Measurements from ENCODE around the gene ATG5.
"Not testable (repeated sequence)": the region's sequence is repeated elsewhere in the genome, so short reads cannot be mapped to it uniquely, and the experiment has no call there.

Gene ATG5

GRCh38 chr6:106252687-106253086 lies 72.9 kb downstream of the ATG5 start:
- Histone ChIP-seq H2BK5ac (ENCODE audit: low read depth, low read length, poor library complexity) (no peak overlapping the region), H3K14ac (ENCODE audit: low read length) (no peak overlapping the region), H3K23ac (ENCODE audit: low read length) (peak overlapping the region; percentile 52), H3K9me3 (ENCODE audit: insufficient read depth, low read depth, low read length) (no peaks in the 10 kb centered on the region), H3K18ac (ENCODE audit: low read length) (no peak overlapping the region), H3K4me2 (ENCODE audit: low read length) (no peak overlapping the region), H3K4me3 (ENCODE audit: low read depth, low read length) (no peak overlapping the region), H2BK12ac (ENCODE audit: low read length) (no peak overlapping the region), H3K4me1 (ENCODE audit: control insufficient read depth in 1 of 2, insufficient read depth in 2 of 2, low read length in 2 of 2) (no peaks in the 10 kb centered on the region), H4K91ac (ENCODE audit: low read depth, low read length) (no peak overlapping the region), H3K9ac (ENCODE audit: low read length) (no peak overlapping the region), H2BK120ac (ENCODE audit: insufficient read depth, low read length, poor library complexity) (no peak overlapping the region), H3K4ac (ENCODE audit: low read depth, low read length) (no peak overlapping the region), H3K27ac (ENCODE audit: low read depth, low read length) (no peak overlapping the region), H2AK5ac (ENCODE audit: low read length) (no peak overlapping the region), H3K27me3 (ENCODE audit: insufficient read depth, low read length) (no peaks in the 10 kb centered on the region), H3K79me2 (ENCODE audit: control insufficient read depth, insufficient read depth, low read length, poor library complexity) (peaks cover 2% of the 10 kb centered on the region), H3K79me1 (ENCODE audit: low read length) (no peaks in the 10 kb centered on the region), H4K12ac (ENCODE audit: low read depth, low read length) (no peak overlapping the region), H3K36me3 (ENCODE audit: control insufficient read depth in 1 of 2, insufficient read depth in 2 of 2, low read length in 2 of 2) (peaks cover 0 to 2% of the 10 kb centered on the region in 2 experiments), H4K8ac (ENCODE audit: low read depth, low read length) (no peak overlapping the region), H2AFZ (ENCODE audit: insufficient read depth, low read length, poor library complexity) (no peak overlapping the region)
- no CpG with 5 or more reads among the region's 2 CpGs for WGBS (ENCODE audit: extremely low coverage, insufficient coverage, insufficient read length)
- no peak for DNase-seq

GRCh38 chr6:106251531-106252255 lies 73.9 kb downstream of the ATG5 start:
- not testable (repeated sequence) for H2BK12ac ChIP-seq (ENCODE audit: low read length); H3K4ac ChIP-seq (ENCODE audit: low read depth, low read length); H3K4me2 ChIP-seq (ENCODE audit: low read length); H3K9me3 ChIP-seq (ENCODE audit: insufficient read depth, low read depth, low read length); H3K23ac ChIP-seq (ENCODE audit: low read length); H3K18ac ChIP-seq (ENCODE audit: low read length); H3K27me3 ChIP-seq (ENCODE audit: insufficient read depth, low read length); H2BK120ac ChIP-seq (ENCODE audit: insufficient read depth, low read length, poor library complexity); H2AK5ac ChIP-seq (ENCODE audit: low read length); H2BK5ac ChIP-seq (ENCODE audit: low read depth, low read length, poor library complexity); H3K27ac ChIP-seq (ENCODE audit: low read depth, low read length); H3K36me3 ChIP-seq (ENCODE audit: control insufficient read depth in 1 of 2, insufficient read depth in 2 of 2, low read length in 2 of 2); H3K79me1 ChIP-seq (ENCODE audit: low read length); H4K91ac ChIP-seq (ENCODE audit: low read depth, low read length); H3K4me1 ChIP-seq (ENCODE audit: control insufficient read depth in 1 of 2, insufficient read depth in 2 of 2, low read length in 2 of 2); H2AFZ ChIP-seq (ENCODE audit: insufficient read depth, low read length, poor library complexity); H3K4me3 ChIP-seq (ENCODE audit: low read depth, low read length); H4K8ac ChIP-seq (ENCODE audit: low read depth, low read length); H3K9ac ChIP-seq (ENCODE audit: low read length); H4K12ac ChIP-seq (ENCODE audit: low read depth, low read length); H3K14ac ChIP-seq (ENCODE audit: low read length); H3K79me2 ChIP-seq (ENCODE audit: control insufficient read depth, insufficient read depth, low read length, poor library complexity); DNase-seq
- no CpG with 5 or more reads among the region's 8 CpGs for WGBS (ENCODE audit: extremely low coverage, insufficient coverage, insufficient read length)

GRCh38 chr6:106250953-106251352 lies 74.6 kb downstream of the ATG5 start:
- no CpG with 5 or more reads among the region's 4 CpGs for WGBS (ENCODE audit: extremely low coverage, insufficient coverage, insufficient read length)

GRCh38 chr6:106249658-106250057 lies 75.9 kb downstream of the ATG5 start:
- Histone ChIP-seq H2BK12ac (ENCODE audit: low read length) (no peak overlapping the region), H3K23ac (ENCODE audit: low read length) (no peak overlapping the region), H3K79me1 (ENCODE audit: low read length) (no peaks in the 10 kb centered on the region), H3K4me3 (ENCODE audit: low read depth, low read length) (no peak overlapping the region), H3K9ac (ENCODE audit: low read length) (no peak overlapping the region), H4K91ac (ENCODE audit: low read depth, low read length) (no peak overlapping the region), H4K8ac (ENCODE audit: low read depth, low read length) (no peak overlapping the region), H3K18ac (ENCODE audit: low read length) (no peak overlapping the region), H4K12ac (ENCODE audit: low read depth, low read length) (no peak overlapping the region), H3K9me3 (ENCODE audit: insufficient read depth, low read depth, low read length) (no peaks in the 10 kb centered on the region), H3K4me1 (ENCODE audit: control insufficient read depth in 1 of 2, insufficient read depth in 2 of 2, low read length in 2 of 2) (no peaks in the 10 kb centered on the region), H3K4ac (ENCODE audit: low read depth, low read length) (no peak overlapping the region), H3K27ac (ENCODE audit: low read depth, low read length) (no peak overlapping the region), H3K27me3 (ENCODE audit: insufficient read depth, low read length) (no peaks in the 10 kb centered on the region), H3K79me2 (ENCODE audit: control insufficient read depth, insufficient read depth, low read length, poor library complexity) (peaks cover 2% of the 10 kb centered on the region), H2AK5ac (ENCODE audit: low read length) (no peak overlapping the region), H3K4me2 (ENCODE audit: low read length) (no peak overlapping the region), H2AFZ (ENCODE audit: insufficient read depth, low read length, poor library complexity) (no peak overlapping the region), H3K14ac (ENCODE audit: low read length) (no peak overlapping the region), H2BK5ac (ENCODE audit: low read depth, low read length, poor library complexity) (no peak overlapping the region), H2BK120ac (ENCODE audit: insufficient read depth, low read length, poor library complexity) (no peak overlapping the region), H3K36me3 (ENCODE audit: control insufficient read depth in 1 of 2, insufficient read depth in 2 of 2, low read length in 2 of 2) (peaks cover 0 to 2% of the 10 kb centered on the region in 2 experiments)
- no peak for DNase-seq
- WGBS (ENCODE audit: extremely low coverage, insufficient coverage, insufficient read length): no CpG with 5 or more reads among the region's 1 CpG

More at GRCh38 chr6:106250953-106251352, 74.6 kb downstream of the ATG5 start:
- Histone ChIP-seq H3K27ac (ENCODE audit: low read depth, low read length) (no peak overlapping the region), H3K36me3 (ENCODE audit: control insufficient read depth in 1 of 2, insufficient read depth in 2 of 2, low read length in 2 of 2) (peaks cover 0 to 2% of the 10 kb centered on the region in 2 experiments), H3K79me2 (ENCODE audit: control insufficient read depth, insufficient read depth, low read length, poor library complexity) (peaks cover 2% of the 10 kb centered on the region), H3K4ac (ENCODE audit: low read depth, low read length) (no peak overlapping the region), H2BK120ac (ENCODE audit: insufficient read depth, low read length, poor library complexity) (no peak overlapping the region), H3K4me3 (ENCODE audit: low read depth, low read length) (no peak overlapping the region), H4K12ac (ENCODE audit: low read depth, low read length) (no peak overlapping the region), H3K18ac (ENCODE audit: low read length) (no peak overlapping the region), H4K91ac (ENCODE audit: low read depth, low read length) (no peak overlapping the region), H3K27me3 (ENCODE audit: insufficient read depth, low read length) (no peaks in the 10 kb centered on the region), H2BK12ac (ENCODE audit: low read length) (no peak overlapping the region), H3K9ac (ENCODE audit: low read length) (no peak overlapping the region), H3K4me1 (ENCODE audit: control insufficient read depth in 1 of 2, insufficient read depth in 2 of 2, low read length in 2 of 2) (no peaks in the 10 kb centered on the region), H2AFZ (ENCODE audit: insufficient read depth, low read length, poor library complexity) (no peak overlapping the region), H3K4me2 (ENCODE audit: low read length) (no peak overlapping the region), H3K23ac (ENCODE audit: low read length) (no peak overlapping the region), H4K8ac (ENCODE audit: low read depth, low read length) (no peak overlapping the region), H2AK5ac (ENCODE audit: low read length) (no peak overlapping the region), H3K79me1 (ENCODE audit: low read length) (no peaks in the 10 kb centered on the region), H2BK5ac (ENCODE audit: low read depth, low read length, poor library complexity) (no peak overlapping the region), H3K9me3 (ENCODE audit: insufficient read depth, low read depth, low read length) (no peaks in the 10 kb centered on the region), H3K14ac (ENCODE audit: low read length) (no peak overlapping the region)
- DNase-seq: no peak

All from trophoblast cell (in vitro differentiated cells and primary cell).